ENCODE measurements around the gene C1QTNF7.
A peak's percentile ranks its signal among the peaks of the same experiment; 100 is the strongest.

Gene C1QTNF7

DNA sequence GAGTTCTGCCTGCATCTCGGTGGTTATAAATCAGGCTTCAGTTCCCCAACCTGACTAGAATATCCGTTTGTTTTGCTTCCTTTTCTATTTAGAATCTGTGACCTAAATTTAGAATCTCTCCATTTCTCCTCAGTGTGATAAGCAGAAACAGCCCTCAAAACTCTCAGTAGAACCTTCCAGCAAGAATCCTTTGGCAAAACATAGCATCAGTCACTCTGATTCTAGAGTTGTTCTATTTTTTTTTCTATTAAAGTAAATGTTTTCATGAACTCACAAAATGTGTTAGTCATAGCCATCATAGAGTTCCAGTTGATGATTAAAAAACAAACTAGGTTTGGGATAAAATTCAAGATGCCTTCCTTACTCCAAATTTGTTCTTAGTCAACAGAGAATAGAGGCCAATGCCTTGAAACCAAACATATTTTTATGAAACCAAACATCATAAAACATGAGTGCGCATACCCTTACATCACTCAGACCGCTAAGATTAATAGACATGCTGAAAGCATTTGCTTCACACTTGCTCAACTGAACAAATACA, 13.2 kb upstream of the C1QTNF7 start:
- no peak for DNase-seq

GRCh38 chr4:15416357-15417232, 11.2 kb upstream of the C1QTNF7 start:
- DNase-seq, result no peak

DNA sequence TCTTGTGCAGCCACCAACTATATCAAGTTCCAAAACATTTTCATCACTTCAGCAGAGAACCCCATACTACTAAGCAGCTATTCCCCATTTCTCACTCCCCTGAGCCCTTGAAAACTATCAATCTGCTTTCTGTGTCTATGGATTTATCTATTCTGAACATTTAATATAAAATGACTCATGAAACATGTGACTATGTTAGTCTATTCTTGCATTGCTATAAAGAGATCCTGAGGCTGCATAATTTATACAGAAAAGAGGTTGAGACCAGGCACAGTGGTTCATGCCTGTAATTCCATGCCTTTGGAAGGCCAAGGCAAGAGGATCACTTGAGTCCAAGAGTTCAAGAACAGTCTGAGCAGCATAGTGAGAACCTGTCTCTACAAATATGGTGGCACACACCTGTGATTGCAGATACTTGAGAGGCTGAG, 10.6 kb upstream of the C1QTNF7 start:
- no peak for DNase-seq

GRCh38 chr4:15418956-15419355, 8.9 kb upstream of the C1QTNF7 start:
- DNase-seq, result no peak

- DNase-seq, result no peak
These were observed 7.2 kb upstream of the C1QTNF7 start for GRCh38 chr4:15420642-15421041.

GRCh38 chr4:15423285-15423711, 4.5 kb upstream of the C1QTNF7 start:
- DNase-seq, result no peak

DNA sequence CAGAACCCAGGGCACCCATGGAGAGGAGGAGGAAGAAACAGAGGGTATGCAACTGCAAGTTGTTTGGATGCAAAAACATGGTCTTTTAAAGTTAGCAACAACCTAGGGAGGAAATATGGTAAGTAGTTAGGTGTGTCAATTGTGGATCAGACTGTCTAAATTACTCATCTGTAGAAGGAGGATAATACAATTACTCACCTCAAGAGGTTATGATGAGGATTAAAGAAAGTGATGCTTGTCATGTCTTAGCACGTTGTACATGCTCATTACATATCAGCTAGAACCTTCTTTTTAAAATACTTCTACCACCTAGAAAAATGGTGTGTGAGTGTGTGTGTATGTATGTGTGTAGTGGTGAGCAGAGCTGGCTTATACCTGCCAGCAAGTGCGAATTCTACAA, 2.3 kb upstream of the C1QTNF7 start:
- DNase-seq, result no peak

GRCh38 chr4:15427161-15427560, 672 bp upstream of the C1QTNF7 start:
- no peak for DNase-seq

DNA sequence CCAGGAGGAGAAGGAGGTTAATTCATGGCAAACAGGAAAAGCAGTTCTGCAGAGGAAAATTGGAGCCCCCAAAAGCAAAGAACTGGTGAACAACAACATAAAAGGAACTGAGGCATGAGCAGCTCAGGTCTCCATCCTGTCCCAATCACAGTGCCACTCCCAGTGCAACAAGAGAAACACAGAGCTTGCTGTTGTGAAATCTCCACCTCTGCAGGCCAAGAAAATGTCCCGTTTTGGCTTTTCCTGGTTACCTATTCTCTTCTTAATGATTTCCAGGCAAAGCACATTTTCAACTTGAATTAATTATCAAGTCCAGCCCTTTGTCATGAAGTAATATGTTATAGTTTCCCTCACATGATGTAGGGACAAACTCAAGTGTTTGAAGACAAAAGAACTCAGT, 778 bp downstream of the C1QTNF7 start:
- no peak for DNase-seq

DNA sequence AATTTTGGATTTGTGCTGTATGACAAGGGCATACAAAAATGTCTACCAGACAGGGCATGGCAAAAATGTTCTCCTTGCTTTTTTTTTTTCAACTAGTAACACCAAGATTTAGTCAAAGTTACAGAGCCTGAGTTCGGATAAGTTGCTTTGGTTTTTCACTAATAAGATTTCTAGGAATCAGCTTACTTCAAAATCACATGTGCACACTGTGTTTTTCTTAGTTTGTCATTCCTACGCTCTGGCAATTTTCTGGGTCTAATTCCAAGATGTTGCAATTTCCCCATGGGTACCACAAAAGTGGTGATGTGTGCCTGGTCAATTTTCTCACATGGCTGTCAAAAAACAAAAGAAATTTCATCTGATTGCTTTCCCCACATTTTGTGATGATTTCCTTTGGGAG, 6.3 kb downstream of the C1QTNF7 start:
- no peak for DNase-seq

- no peak for DNase-seq
These were observed 6.8 kb downstream of the C1QTNF7 start for GRCh38 chr4:15434676-15435075.

- DNase-seq, result no peak
These were observed 8.7 kb downstream of the C1QTNF7 start for GRCh38 chr4:15436513-15436912.

DNA sequence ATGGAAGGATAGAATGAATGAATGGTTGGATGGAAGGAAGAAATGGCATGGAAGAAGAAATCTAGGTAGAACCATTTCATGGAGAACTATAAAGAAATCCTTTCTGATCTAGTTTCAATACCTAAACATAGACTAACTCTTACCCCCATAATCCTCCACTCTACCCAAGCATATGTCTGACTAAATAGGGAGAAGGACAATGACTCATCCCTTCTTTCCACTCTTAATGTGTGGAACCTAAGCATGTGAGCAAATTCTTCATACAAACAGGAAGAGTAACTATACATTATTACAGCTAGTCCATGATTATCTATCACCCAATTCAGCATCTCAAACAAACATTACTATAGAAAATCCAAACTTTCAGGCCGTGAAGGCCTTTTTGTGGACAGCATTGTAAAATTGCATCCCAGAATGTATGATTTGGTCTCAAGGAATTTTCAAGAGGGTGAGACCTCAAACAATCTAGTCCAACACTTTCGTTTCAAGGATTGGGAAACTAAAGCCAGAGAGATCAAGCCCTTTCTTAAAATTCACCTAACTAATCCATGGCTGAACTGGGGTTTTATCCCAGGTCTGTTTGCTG, 11.2 kb downstream of the C1QTNF7 start:
- DNase-seq, result no peak

DNA sequence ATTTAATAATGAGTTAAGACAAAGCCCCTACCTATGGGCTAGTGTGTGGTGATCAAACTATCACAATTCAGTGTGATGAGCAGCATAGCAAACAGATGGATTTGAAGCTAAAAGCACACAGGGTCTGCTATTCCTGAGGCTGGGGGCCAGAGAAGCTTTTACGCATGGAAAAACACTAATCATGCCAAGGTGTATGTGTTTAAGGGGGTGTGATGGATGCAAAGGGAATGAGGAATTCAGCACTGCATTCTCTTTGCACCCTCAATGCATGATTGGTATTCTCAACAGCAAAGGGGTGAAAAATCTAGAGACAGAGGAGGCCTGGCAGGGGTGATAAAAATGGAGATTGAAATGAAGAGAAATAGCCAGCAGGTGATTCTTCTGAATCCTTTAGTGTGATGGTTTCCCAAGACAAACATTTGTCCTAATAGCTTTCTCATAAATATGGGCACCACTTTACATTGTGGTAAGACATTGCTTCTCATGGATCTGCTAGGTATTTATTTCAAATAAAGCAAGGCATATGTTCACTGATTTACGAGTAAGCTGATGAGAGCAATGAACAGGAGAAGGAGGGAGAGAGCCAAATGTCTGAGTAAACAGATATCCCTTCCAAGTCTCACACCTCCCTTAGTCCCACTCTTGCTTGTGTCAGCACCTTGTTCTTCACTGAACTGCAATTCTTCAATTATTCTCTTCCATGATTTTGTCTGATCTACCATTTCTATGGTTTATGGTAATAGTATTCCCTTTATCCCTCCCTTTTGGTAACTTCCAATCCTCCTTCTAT, 15.7 kb downstream of the C1QTNF7 start:
- DNase-seq, result no peak

GRCh38 chr4:15444276-15444675, 16.4 kb downstream of the C1QTNF7 start:
- DNase-seq, result no peak

- DNase-seq, result no peak
These were observed 17.2 kb downstream of the C1QTNF7 start for GRCh38 chr4:15444879-15445547.

DNA sequence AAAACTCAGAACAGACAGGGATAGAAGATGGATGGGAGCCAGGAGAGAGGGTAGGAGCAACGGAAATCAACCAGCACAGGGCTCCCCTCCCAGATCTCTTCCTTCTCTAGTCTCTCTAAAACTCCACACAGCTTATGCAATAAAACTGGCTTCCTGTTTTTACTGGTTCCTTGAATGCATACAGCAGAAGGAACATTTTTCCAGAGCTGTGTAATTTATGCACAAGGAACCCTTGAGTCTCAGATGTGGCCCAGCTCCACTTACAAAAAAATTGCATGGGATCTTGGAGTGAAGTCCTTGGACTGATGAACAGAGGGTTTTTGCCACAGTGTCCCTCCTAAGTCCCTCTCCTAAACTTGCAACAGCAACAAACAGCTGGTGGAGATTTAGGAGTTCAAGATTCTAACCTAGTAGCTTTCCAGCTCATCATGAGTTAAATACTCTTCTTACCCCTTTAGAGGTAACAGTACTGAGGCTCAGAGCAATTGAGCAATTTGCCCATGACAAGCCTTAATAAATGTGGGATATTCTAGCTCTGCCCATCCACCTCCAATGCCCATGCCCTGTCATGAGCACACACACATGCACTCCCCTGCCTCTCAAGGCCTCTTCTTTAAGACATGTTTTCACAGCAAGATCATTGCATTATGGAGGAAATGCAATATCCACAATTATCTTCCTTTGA, 23.5 kb downstream of the C1QTNF7 start:
- DNase-seq, result peak; percentile 3

DNA sequence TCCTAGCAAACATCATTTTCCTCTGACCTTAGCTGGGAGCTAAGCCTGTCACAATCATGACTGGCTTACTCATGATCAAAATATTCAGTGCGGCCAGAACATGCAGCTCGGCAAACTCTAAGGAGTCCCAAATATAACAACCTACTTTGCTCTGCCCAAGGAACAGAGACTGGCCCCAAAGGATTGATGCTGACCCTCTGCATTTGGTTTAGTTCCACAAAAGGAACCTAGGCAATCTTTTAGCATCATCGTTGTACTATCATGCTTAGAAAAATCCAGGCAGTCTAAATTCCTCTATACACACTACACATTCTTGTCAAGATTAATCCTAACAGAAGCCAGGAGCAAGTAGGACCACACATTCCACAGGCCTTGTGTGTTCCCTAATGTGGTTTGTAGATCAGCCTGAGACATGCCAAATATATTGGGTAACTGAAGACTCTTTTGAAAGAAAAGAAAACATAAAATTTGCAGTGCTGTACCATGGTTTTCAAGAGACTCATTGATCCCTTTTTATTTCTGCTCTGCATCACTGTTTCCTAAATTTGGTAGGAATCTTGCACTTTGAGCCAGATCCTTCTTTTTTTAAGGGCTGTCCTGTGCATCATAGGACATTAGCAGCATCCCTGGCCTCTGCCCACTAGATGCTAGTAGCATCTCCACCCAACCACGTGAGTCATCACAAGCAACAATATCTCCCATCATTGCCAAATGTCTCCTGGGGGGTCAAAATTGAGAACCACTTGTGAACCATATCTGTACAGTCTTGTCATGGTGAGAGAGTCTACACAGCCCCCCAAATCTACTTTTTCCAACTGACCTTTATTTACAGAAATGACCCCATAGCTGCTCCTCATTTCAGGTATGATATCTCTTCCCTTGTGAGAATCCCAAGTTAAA, 24.3 kb downstream of the C1QTNF7 start:
- no peak for DNase-seq

DNA sequence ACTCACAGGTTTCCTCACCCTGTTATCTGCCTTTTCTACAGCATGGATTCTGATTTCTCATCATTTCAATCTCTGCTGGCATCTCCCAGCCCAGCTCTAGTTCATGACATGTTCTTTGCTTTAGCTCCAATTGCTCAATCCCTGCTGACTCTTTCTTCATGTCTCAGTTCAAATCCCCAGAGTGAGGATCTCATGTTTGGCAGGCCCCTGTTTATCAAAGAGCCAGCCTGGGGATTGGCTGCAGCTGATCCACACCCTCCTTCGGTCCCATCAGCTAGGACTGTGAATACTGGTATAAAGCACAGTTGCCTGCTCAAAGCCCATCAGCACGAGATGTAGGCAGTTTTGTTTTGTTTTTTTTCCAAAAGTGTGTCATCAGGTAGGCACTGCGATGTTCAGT, 27.5 kb downstream of the C1QTNF7 start:
- DNase-seq, result no peak

GRCh38 chr4:15457406-15458201, 29.8 kb downstream of the C1QTNF7 start:
- DNase-seq, result peak; percentile 44

Data from NCI-H82 (cell line).